ENCODE results near the gene NEURL1. TPM values are rescaled to one million over a fixed set of nuclear protein-coding genes. Genes with fewer than 3 reads are reported as not detected.
"Not testable (repeated sequence)": the region's sequence is repeated elsewhere in the genome, so short reads cannot be mapped to it uniquely, and the experiment has no call there.

The NEURL1 gene
- total RNA-seq, 2 donors from 2014 or later = 1.4 to 1.8 TPM

- H3K4me3 Mint-ChIP-seq; H3K9me3 Mint-ChIP-seq; H3K4me1 Mint-ChIP-seq (ENCODE audit: low read depth in 2 of 2); H3K27ac Mint-ChIP-seq; DNase-seq (ENCODE audit: low spot score); H3K36me3 Mint-ChIP-seq; ATAC-seq: not testable (repeated sequence)
- H3K27me3 Mint-ChIP-seq = peaks cover 12 to 35% of the 10 kb centered on the region in 2 donors
These were observed 34.0 kb downstream of the NEURL1 start for GRCh38 chr10:103527476-103527875.

DNA sequence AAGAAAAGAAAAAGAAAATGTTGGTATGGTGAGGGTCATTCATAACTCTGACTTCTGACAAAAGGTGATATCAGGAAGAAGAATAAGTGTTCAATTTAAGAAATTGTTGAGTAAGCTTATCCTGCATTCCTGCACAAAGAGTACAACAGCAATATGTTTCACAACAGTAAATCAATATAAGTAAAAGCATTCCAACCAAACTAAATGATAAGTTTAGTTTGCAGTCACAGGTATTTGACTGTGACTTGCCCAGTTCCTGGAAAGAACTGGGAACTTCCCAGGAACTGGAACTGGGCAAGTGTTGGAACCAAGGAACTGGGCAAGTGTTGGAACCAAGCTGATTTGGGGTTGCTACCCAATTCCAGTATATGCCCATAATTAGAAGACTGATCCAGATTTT, 35.0 kb downstream of the NEURL1 start:
- H3K27ac Mint-ChIP-seq = no peak overlapping the region
- no peak overlapping the region for H3K4me3 Mint-ChIP-seq
- H3K9me3 Mint-ChIP-seq = peaks cover 2% of the 10 kb centered on the region
- H3K36me3 Mint-ChIP-seq = peaks cover 5% of the 10 kb centered on the region
- no peaks in the 10 kb centered on the region for H3K4me1 Mint-ChIP-seq (ENCODE audit: low read depth in 2 of 2)
- H3K27me3 Mint-ChIP-seq = peaks cover 10 to 34% of the 10 kb centered on the region in 2 donors
- DNase-seq (ENCODE audit: low spot score) = no peak
- no peak for ATAC-seq

GRCh38 chr10:103529539-103529938, 36.0 kb downstream of the NEURL1 start:
- ATAC-seq (no peak), DNase-seq (ENCODE audit: low spot score) (no peak)
- peaks cover 2% of the 10 kb centered on the region for H3K9me3 Mint-ChIP-seq
- peaks cover 12% of the 10 kb centered on the region for H3K36me3 Mint-ChIP-seq
- H3K27ac Mint-ChIP-seq = no peak overlapping the region
- no peak overlapping the region for H3K4me3 Mint-ChIP-seq
- peaks cover 12 to 31% of the 10 kb centered on the region in 2 donors for H3K27me3 Mint-ChIP-seq
- H3K4me1 Mint-ChIP-seq (ENCODE audit: low read depth in 2 of 2) = no peaks in the 10 kb centered on the region

- Mint-ChIP-seq H3K4me1 (ENCODE audit: low read depth in 2 of 2) (no peaks in the 10 kb centered on the region), H3K9me3 (peaks cover 2% of the 10 kb centered on the region), H3K4me3 (no peak overlapping the region), H3K36me3 (peaks cover 7% of the 10 kb centered on the region), H3K27me3 (peaks cover 6 to 16% of the 10 kb centered on the region in 2 donors), H3K27ac (no peak overlapping the region)
- ATAC-seq (no peak), DNase-seq (ENCODE audit: low spot score) (no peak)
These were observed 40.3 kb downstream of the NEURL1 start for GRCh38 chr10:103533827-103534226.

GRCh38 chr10:103534621-103535498, 41.4 kb downstream of the NEURL1 start:
- Mint-ChIP-seq H3K27ac (no peak overlapping the region), H3K36me3 (peaks cover 7% of the 10 kb centered on the region), H3K27me3 (peaks cover 13 to 25% of the 10 kb centered on the region in 2 donors), H3K4me3 (no peak overlapping the region), H3K4me1 (ENCODE audit: low read depth in 2 of 2) (peaks cover 0 to 3% of the 10 kb centered on the region in 2 donors), H3K9me3 (peaks cover 2% of the 10 kb centered on the region)
- DNase-seq (ENCODE audit: low spot score) = no peak
- ATAC-seq = peak in 1 of 2 donors; percentile 6

DNA sequence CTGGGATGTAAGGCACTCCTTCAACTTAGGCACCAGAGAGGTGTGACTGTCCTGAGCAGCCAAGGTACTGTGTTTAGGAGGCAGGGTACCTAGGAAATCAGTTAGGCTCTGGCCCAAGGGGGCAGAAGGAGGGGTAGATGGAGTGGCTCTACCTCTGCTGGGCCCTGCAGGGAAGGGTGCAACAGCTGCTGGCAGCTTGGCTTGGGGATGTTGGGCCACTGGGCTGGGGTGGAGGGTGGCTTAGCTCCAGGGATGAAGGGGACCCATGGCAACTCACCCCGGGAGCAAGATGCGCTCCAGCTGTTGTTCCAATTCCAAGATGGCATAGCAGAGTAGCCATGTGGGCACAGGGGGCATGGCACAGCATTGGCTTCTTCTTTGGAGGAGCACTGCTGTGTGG, 42.1 kb downstream of the NEURL1 start:
- Mint-ChIP-seq H3K27ac (no peak overlapping the region), H3K4me3 (no peak overlapping the region), H3K36me3 (peaks cover 7% of the 10 kb centered on the region), H3K4me1 (ENCODE audit: low read depth in 2 of 2) (peaks cover 0 to 3% of the 10 kb centered on the region in 2 donors), H3K27me3 (peaks cover 15 to 27% of the 10 kb centered on the region in 2 donors), H3K9me3 (peaks cover 2% of the 10 kb centered on the region)
- DNase-seq (ENCODE audit: low spot score) (no peak), ATAC-seq (no peak)

DNA sequence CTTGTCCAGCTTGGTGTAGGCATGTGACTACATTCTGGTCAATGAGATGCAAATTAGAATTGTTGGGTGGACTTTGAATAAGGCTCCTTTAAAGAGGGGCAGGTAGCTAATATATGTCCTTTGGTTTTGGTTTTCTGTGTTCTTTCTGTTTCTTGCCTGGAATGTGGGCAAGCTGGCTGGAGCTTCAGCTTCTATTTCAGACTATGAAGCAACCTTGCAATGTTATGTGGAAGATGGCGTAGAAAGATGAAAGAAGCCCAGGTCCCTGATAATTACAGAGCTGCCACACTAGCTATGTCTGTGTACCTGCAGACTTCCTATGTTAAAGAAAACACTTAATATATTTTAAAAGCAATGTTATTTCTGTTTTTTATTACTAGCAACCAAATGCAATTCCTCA, 46.2 kb downstream of the NEURL1 start:
- H3K4me3 Mint-ChIP-seq = no peak overlapping the region
- H3K27me3 Mint-ChIP-seq = peaks cover 19 to 20% of the 10 kb centered on the region in 2 donors
- no peaks in the 10 kb centered on the region for H3K36me3 Mint-ChIP-seq
- no peak for ATAC-seq
- no peak for DNase-seq (ENCODE audit: low spot score)
- peaks cover 17 to 21% of the 10 kb centered on the region in 2 donors for H3K4me1 Mint-ChIP-seq (ENCODE audit: low read depth in 2 of 2)
- no peaks in the 10 kb centered on the region for H3K9me3 Mint-ChIP-seq
- no peak overlapping the region for H3K27ac Mint-ChIP-seq

GRCh38 chr10:103540722-103541121, 47.2 kb downstream of the NEURL1 start:
- Mint-ChIP-seq H3K27me3 (peaks cover 19 to 20% of the 10 kb centered on the region in 2 donors), H3K4me3 (no peak overlapping the region), H3K36me3 (no peaks in the 10 kb centered on the region), H3K27ac (no peak overlapping the region), H3K9me3 (no peaks in the 10 kb centered on the region), H3K4me1 (ENCODE audit: low read depth in 2 of 2) (peaks cover 17 to 21% of the 10 kb centered on the region in 2 donors)
- ATAC-seq (no peak), DNase-seq (ENCODE audit: low spot score) (no peak)

DNA sequence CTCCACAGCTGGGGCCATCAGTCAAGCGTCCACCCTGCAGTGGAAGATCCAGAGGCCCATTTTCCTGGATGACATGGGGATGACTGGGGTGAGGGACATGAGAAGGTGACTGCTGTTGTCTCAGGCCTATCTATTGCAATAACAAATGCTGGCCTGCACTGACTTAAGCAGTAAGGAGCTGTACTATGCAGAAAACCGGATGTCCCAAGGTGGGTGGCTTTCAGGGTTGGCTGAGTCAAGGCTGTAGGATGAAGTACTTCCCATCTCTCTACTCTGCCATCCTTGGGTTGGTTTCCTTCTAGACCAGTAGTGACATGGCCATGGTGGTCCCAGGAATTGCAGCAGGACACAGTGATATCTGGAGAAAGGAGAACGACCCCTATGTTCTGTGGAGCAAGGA, 48.1 kb downstream of the NEURL1 start:
- no peak for ATAC-seq
- no peaks in the 10 kb centered on the region for H3K36me3 Mint-ChIP-seq
- no peaks in the 10 kb centered on the region for H3K9me3 Mint-ChIP-seq
- H3K4me1 Mint-ChIP-seq (ENCODE audit: low read depth in 2 of 2) = peaks cover 17 to 21% of the 10 kb centered on the region in 2 donors
- H3K27ac Mint-ChIP-seq = no peak overlapping the region
- DNase-seq (ENCODE audit: low spot score) = no peak
- peaks cover 19 to 20% of the 10 kb centered on the region in 2 donors for H3K27me3 Mint-ChIP-seq
- no peak overlapping the region for H3K4me3 Mint-ChIP-seq

DNA sequence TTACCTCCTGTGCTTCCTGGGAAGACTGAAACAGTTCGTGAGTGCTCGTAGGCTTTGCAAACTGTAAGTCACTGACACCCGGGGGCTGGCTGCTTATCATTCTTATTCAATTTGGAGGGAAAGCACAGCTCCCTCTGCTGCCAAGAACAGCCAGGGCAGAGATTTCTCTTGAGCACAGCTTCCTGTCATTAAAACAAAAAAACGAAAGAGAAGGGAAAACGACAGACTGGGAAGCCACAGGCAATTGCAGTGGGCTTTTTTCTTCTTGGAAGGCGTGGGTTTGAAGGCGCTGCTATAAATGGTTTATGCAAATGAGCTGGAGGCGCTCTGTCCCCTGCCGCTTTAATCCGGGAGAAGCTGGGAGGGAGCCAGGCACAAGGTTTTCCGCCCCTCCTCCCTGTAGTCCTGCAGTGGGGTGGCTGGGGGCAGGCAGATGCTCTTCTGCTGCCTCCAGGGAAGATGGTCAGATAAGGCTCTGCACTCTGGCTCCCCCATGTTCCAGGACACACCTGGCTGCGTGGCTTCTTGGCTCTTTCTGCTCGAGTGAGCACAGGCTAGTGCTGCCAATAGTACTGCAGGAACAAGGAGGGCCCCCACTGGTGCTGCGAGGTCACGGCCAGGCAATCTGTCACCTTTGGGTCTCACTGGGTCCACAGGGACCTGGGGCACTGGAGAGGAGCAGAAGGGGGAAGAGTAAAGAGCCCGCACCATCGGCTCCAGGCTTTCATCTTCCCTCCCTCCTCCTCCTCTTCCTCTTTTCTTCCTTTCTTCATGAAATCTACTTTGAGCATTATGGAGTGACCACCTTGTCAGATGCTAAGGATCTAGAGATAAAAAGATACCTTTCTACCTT, 49.5 kb downstream of the NEURL1 start:
- DNase-seq (ENCODE audit: low spot score) = peak; percentile 65
- Mint-ChIP-seq H3K36me3 (no peaks in the 10 kb centered on the region), H3K4me1 (ENCODE audit: low read depth in 2 of 2) (peaks cover 17 to 23% of the 10 kb centered on the region in 2 donors), H3K4me3 (peak overlapping the region; percentile 69), H3K9me3 (no peaks in the 10 kb centered on the region), H3K27me3 (peaks cover 19 to 20% of the 10 kb centered on the region in 2 donors), H3K27ac (peak overlapping the region in 1 of 2 donors; percentile 42)
- ATAC-seq = peak in 1 of 2 donors; percentile 79

DNA sequence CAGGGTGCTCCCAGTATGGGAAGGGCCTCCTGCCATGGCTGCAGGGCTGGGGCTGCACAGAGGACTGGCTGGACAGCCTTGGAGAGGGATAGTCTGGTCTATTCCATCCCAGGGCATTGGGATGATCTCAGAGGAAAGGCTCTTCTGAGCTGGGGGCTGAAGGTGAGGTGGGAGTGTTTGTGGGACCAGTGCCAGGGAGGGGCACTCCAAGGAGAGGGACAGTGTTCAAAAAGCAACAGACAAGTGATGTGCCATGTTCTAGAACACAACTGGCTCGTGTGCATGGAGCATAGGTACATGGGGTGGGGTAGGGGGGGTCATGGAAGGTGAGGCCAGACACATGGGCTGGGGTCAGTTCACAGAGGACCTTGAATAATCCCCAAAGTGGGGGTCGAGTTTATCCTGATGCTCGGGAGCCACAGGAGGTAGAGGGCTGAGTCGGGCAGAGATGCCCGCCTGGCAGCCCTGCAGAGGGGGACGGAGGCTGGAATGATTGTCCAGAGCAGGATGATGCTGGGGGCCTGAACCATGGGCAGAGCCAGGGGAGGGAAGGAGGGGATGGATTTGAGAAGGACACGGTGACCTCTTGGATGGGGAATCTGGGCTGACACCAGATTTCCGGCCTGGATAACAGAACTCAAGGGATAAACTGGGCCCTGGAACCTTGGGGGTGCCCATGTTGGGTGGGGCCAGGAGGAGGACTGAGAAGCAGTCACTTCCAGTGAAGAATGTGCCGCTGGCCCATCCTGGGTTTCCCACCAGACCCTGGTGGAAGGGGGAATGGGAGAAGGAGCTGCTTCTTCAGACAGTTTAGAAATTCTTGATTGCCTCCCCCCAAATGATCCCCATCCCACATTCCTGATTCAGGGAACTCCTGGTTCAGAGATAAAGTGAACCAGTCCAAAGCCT, 50.4 kb downstream of the NEURL1 start:
- Mint-ChIP-seq H3K4me1 (ENCODE audit: low read depth in 2 of 2) (peaks cover 17 to 23% of the 10 kb centered on the region in 2 donors), H3K9me3 (no peaks in the 10 kb centered on the region), H3K27ac (peak overlapping the region in 1 of 2 donors; percentile 42), H3K27me3 (peaks cover 19 to 20% of the 10 kb centered on the region in 2 donors), H3K36me3 (no peaks in the 10 kb centered on the region), H3K4me3 (peak overlapping the region; percentile 69)
- ATAC-seq (no peak), DNase-seq (ENCODE audit: low spot score) (no peak)

- Mint-ChIP-seq H3K27me3 (peaks cover 10 to 16% of the 10 kb centered on the region in 2 donors), H3K4me3 (no peak overlapping the region), H3K36me3 (no peaks in the 10 kb centered on the region), H3K9me3 (no peaks in the 10 kb centered on the region), H3K27ac (no peak overlapping the region), H3K4me1 (ENCODE audit: low read depth in 2 of 2) (peaks cover 17 to 24% of the 10 kb centered on the region in 2 donors)
- no peak for DNase-seq (ENCODE audit: low spot score)
- ATAC-seq = no peak
These were observed 51.3 kb downstream of the NEURL1 start for GRCh38 chr10:103544657-103545310.

Data from natural killer cell treated with Interleukin-12 subunit alpha and Interleukin-12 subunit beta and Interleukin-15 and Interleukin-18, amount 100 ng/mL, for 72 hours (primary cell).